Stimulated activated CD4-positive, alpha-beta T cell treated with anti-CD3 and anti-CD28 coated beads, Interleukin-12 subunit alpha, Interleukin-12 subunit beta, amount 100 ng/mL, for 24 hours (primary cell): Measurements from ENCODE around the gene PHF24.
"Not testable (repeated sequence)": the region's sequence is repeated elsewhere in the genome, so short reads cannot be mapped to it uniquely, and the experiment has no call there.

Source experiments
- DNase-seq, 2 experiments: peaks; one replicate each; pipeline ENCODE4 v3.0.0-alpha.2; 2020; ENCODE audit warnings: low read depth in 2 of 2

Gene PHF24

DNA sequence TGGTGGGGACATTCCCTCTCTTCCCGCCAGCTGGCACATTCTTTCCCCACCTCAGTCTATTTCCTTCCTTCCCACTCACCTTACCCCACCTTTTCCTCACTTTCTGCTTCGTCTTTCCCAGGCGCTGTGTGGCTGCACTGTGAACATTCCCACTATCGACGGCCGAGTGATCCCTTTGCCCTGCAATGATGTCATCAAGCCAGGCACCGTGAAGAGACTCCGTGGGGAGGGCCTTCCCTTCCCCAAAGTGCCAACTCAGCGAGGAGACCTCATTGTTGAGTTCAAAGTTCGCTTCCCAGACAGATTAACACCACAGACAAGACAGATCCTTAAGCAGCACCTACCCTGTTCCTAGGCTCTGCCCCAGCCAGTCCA lies 38.8 kb downstream of the PHF24 start:
- no peak for DNase-seq

DNA sequence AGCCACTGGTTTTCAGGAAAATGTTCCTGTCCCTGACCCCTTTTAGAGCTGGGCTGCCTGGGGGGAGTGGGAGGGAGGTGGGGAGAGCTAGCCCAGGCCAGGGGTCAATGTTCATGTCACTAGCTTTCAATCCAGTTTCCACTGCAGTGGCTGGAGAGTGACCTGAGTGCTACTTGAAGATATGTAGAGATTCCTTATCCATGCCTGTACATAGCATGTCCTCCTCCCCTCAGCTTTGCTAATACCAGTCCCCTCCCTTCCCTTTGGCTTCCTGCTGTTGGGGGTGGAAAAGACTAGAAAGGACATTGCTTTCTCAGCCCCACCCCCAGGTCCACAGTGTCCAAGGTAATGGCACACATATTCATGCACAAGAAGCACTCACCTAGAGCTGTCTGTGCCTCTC lies 39.3 kb downstream of the PHF24 start:
- no peak for DNase-seq

GRCh38 chr9:34998266-34998665 lies 40.2 kb downstream of the PHF24 start:
- DNase-seq, result no peak

- no peak for DNase-seq
Observed at GRCh38 chr9:34999576-34999975, 41.5 kb downstream of the PHF24 start.

DNA sequence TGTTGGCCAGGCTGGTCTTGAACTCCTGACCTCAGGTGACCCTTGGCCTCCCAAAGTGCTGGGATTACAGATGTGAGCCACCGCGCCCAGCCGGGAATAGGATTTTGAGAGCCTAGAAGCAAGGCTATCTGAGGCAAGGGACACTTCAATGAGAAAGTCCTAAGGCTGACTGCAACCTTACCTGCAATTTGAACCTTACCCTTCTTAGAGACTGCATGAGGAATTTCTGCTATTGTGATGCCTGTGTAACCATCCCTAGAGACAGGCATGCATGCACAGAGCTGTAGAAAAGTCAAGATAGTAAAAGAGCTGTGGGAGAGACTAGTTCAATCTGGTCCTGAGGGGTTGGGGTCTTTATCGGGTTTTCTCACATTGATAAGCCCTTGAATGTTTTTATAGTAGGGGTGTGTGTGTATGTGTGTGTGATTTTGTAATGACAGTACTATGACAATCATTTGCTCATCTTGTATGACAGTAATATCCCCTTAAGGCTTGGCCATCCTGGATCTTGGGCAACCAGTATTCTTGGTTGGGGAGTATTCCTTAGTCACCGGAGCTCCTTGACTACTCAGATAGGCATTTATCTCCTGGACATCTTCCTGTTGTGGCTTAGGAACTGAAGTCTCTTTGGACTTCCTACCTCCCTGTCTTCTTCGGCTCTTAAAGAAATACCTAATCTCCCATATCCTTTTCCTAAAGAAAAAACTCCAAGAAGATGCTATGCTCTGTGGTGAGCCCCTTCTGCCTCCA lies 42.6 kb downstream of the PHF24 start:
- DNase-seq, result no peak

- no peak for DNase-seq
Observed at GRCh38 chr9:35001285-35001677, 43.2 kb downstream of the PHF24 start.

- no peak for DNase-seq
Observed at GRCh38 chr9:35001803-35002502, 43.9 kb downstream of the PHF24 start.

GRCh38 chr9:35002623-35003022 lies 44.5 kb downstream of the PHF24 start:
- DNase-seq, result no peak

DNA sequence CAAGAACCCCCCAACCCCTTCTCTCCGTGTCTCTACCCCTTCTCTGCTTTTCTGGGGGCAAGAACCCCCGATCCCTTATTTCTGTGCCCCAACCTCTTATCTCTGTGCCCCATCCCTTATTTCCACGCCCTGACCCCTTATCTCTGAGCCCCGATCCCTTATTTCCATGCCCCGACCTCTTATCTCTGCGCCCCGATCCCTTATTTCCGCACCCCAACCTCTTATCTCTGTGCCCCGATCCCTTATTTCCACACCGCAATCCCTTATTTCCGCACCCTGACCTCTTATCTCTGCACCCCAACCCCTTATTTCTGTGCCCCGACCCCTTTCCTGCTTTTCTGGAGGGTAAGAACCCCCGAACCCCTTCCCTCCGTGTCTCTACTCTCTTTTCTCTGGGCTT lies 46.2 kb downstream of the PHF24 start:
- DNase-seq, result not testable (repeated sequence)

- DNase-seq, result no peak
Observed at GRCh38 chr9:35010351-35010958, 52.4 kb downstream of the PHF24 start.

GRCh38 chr9:35014517-35014916 lies 56.4 kb downstream of the PHF24 start:
- DNase-seq, result no peak

DNA sequence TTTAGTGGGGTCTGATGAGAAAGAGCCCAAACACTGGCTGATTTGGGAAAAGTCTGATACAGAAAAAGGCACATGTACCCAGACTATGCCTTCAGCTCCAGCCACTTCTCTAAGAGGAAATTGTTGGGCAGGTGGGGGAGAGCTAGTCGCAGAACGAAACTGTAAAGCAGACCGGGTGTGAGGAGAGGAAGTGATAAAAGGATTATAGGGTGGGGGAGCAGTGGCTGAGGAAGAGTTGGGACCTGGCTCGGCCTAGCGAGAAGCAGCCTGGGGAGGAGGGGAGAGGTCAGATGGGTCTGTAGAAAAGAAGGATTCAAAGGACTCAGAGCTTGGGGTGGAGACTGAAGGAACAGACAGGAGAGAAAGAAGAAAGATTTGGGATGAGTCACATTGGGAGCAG lies 65.4 kb downstream of the PHF24 start:
- DNase-seq, result not testable (repeated sequence)

DNA sequence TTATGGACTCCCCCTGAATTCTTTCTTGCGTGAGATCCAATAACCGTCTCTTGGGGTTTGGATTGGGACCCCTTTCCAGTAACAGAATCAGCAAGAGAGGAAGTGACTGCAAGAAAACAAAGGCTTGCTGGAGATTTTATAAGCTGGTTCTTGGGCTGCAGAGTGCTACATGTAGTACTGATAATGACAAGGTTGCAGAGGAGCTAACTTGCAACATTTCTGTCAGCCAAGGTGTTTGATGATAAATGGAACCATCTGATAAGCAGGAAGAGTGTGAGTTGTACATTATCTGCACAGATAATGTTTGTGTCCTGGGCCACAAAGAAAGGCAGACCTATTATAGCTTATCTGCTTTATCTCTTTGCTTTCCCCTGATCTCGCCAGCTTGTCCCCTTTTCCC lies 68.6 kb downstream of the PHF24 start:
- no peak for DNase-seq

GRCh38 chr9:35027374-35027773 lies 69.3 kb downstream of the PHF24 start:
- DNase-seq, result no peak

- DNase-seq, result no peak
Observed at GRCh38 chr9:35027860-35028259, 69.8 kb downstream of the PHF24 start.

DNA sequence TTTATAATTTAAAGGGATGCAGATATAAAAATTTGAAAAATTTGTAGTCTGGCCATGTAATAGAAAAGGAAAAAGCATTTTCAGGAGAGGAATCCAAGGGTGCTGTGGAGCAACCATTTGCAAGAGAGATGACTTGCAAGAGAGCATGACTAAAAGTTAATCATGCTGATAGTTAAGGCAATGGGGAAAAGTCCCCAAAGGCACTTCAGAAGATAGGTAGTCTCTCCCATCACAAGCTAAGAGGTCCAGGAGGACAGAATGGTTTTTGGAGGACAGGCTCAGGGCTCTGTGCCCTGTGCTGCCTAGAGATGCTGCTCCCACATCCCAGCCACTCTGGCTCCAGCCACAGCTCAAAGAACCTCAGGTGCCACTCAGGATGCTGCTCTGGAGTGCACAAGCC lies 70.3 kb downstream of the PHF24 start:
- DNase-seq, result no peak

- DNase-seq, result no peak
Observed at GRCh38 chr9:35029241-35029640, 71.2 kb downstream of the PHF24 start.

GRCh38 chr9:35029852-35030251 lies 71.8 kb downstream of the PHF24 start:
- DNase-seq, result no peak
